Activated CD4-positive, alpha-beta memory T cell treated with anti-CD3 and anti-CD28 coated beads, Interleukin-2, amount 10 ng/mL, durations not matched to agents 7 days and 5 days (primary cell): ENCODE results near the gene RRBP1. TPM values are rescaled to one million over a fixed set of nuclear protein-coding genes. Genes with fewer than 3 reads are reported as not detected.

Experiments used
- CTCF ChIA-PET: fragments of 350-600 bp; sonication (Branson Sonifier 250); formaldehyde crosslinking; loops from one replicate; lab custom pipeline; 2021; ENCODE audit warnings: antibody characterized with exemption, inconsistent platforms; lab: Charles Lee
- POLR2A ChIA-PET: fragments of 350-600 bp; sonication (Branson Sonifier 250); formaldehyde crosslinking; loops from one replicate; lab custom pipeline; 2021; ENCODE audit warnings: antibody characterized with exemption; lab: Charles Lee
- DNase-seq: peaks from one replicate; pipeline ENCODE4 v3.0.0-alpha.2; 2020
- H3K27ac Mint-ChIP-seq: one replicate; pipeline ENCODE4 v1.8.0; 2021; ENCODE audit warnings: mild to moderate bottlenecking, mixed read lengths
- H3K27me3 Mint-ChIP-seq: one replicate; pipeline ENCODE4 v1.8.0; 2021; ENCODE audit warnings: mixed read lengths
- H3K36me3 Mint-ChIP-seq: one replicate; pipeline ENCODE4 v1.8.0; 2021; ENCODE audit warnings: low read depth, mixed read lengths
- H3K4me1 Mint-ChIP-seq: one replicate; pipeline ENCODE4 v1.8.0; 2021; ENCODE audit warnings: mixed read lengths
- H3K4me3 Mint-ChIP-seq: one replicate; pipeline ENCODE4 v1.8.0; 2021; ENCODE audit warnings: mild to moderate bottlenecking, mixed read lengths
- H3K9me3 Mint-ChIP-seq: one replicate; pipeline ENCODE4 v1.8.0; 2021; ENCODE audit warnings: mixed read lengths
- total RNA-seq, 2 experiments: library from RNA; stranded (reverse); gene quantifications; one replicate each; pipeline ENCODE4 v1.2.3, GENCODE V29; 2021

Gene RRBP1
- total RNA-seq, 2 experiments from 2014 or later = 82.3 to 85.7 TPM

DNA sequence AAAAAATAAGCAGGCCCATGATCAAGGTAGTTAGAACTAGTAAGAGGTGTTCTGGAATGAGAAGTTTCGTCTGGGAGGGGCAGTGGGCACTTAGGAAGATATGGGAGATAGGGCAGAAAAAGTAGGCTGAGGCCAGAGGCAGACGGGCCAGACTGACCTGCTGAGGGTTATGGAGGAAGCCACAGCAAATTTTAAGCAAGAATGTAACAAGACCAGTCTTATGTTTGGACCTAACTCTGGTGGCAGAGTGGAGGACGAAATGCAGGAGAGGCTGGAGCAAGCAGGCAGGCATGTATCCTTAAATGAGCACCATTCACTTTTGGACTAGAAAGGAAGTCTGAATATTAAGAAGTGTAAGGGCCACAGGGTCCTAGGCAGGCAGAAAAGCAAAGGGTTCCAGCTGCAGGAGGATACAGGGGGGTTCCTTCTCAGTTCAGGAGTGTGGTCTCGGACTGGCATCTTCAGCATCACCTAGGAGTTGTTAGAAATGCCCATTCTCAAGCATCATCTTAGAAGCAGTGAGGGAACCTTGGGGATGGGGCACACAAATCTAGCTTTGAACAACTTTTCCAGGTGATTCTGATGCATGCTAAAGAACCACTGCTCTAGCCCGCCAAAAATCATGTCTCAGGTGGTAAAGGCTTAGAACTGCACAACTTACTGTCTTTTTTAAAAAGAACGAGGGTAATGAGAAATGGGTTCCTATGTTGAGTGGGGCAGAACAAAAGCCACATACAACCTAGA is 113.8 kb downstream of the RRBP1 start:
- H3K27me3 Mint-ChIP-seq = peaks cover 19% of the 10 kb centered on the region
- peak overlapping the region; percentile 31 for H3K4me3 Mint-ChIP-seq
- H3K36me3 Mint-ChIP-seq = no peaks in the 10 kb centered on the region
- ChIA-PET POLR2A (no interaction called here), CTCF (no interaction called here)
- DNase-seq = no peak
- H3K9me3 Mint-ChIP-seq = no peaks in the 10 kb centered on the region
- H3K27ac Mint-ChIP-seq = no peak overlapping the region
- peaks cover 25% of the 10 kb centered on the region for H3K4me1 Mint-ChIP-seq

DNA sequence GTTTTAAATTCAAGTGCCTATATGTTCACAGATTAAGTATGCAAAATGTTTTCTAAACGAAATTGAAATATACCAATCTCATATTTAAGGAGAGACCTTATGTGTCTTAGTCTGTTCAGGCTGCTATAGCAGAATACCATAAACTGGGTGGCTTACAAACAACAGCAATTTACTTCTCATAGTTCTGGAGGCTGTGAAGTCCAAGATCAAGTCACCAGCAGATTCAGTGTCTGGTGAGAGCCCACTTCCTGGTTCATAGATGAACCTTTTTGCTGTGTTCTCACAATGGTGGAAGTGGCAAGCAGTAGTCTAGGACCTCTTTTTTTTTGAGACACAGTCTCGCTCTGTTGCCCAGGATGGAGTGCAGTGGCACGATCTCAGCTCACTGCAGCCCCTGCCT is 115.7 kb downstream of the RRBP1 start:
- no peaks in the 10 kb centered on the region for H3K9me3 Mint-ChIP-seq
- H3K36me3 Mint-ChIP-seq = no peaks in the 10 kb centered on the region
- CTCF ChIA-PET = no interaction called here
- no peak for DNase-seq
- H3K4me3 Mint-ChIP-seq = no peak overlapping the region
- peaks cover 7% of the 10 kb centered on the region for H3K4me1 Mint-ChIP-seq
- H3K27ac Mint-ChIP-seq = no peak overlapping the region
- H3K27me3 Mint-ChIP-seq = peaks cover 19% of the 10 kb centered on the region
- POLR2A ChIA-PET = no interaction called here

DNA sequence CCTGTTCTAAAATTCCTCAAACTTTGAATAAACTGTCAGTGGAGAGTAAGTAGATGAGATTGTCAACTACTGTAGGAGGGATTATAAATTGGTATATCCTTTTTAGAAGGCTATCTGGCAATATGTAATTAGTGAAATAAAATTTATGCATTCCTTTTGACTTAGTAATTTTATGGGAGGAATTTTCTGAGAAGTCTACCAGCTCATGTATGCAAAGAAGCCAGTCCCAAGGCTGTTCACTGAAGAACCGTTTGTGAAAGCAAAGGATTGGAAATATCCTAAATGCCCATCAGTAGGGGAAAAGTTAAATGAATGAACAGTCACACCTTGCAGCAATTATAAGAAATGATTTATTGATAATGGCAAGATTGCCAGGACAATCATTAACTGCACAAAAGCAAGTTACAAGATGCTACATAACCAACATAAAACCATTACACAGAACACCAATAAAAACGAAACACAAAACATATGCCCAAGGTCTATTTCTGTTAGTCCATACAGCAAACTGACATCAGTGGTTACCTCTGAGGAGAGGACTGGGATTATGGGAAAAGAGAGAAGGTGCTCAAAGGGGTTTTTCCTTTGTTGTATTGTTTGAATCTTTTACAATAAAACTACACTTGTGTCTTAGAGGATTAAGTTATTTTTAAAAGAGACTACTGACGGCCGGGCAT is 116.7 kb downstream of the RRBP1 start:
- Mint-ChIP-seq H3K36me3 (no peaks in the 10 kb centered on the region), H3K4me3 (no peak overlapping the region), H3K4me1 (peaks cover 12% of the 10 kb centered on the region), H3K27ac (no peak overlapping the region), H3K27me3 (peaks cover 19% of the 10 kb centered on the region), H3K9me3 (no peaks in the 10 kb centered on the region)
- ChIA-PET POLR2A (no interaction called here), CTCF (no interaction called here)
- DNase-seq = no peak

Other genes with a start within 250 kb of the RRBP1 start
- 1 to 10 TPM; 2.7 to 3.2 TPM for gene BFSP1, start 150.9 kb downstream of the RRBP1 start, total RNA-seq
- gene DSTN, start 112.2 kb downstream of the RRBP1 start, total RNA-seq = 100 to 1,000 TPM; 104 to 109 TPM
- gene BANF2, start 17.7 kb upstream of the RRBP1 start, total RNA-seq = not detected